ENCODE measurements around the gene DIS3L2. TPM values are rescaled to one million over a fixed set of nuclear protein-coding genes. Genes with fewer than 3 reads are reported as not detected.
"Not testable (repeated sequence)": the region's sequence is repeated elsewhere in the genome, so short reads cannot be mapped to it uniquely, and the experiment has no call there.

DIS3L2 gene
- total RNA-seq, 1 experiment from 2014 or later = 28.5 TPM

DNA sequence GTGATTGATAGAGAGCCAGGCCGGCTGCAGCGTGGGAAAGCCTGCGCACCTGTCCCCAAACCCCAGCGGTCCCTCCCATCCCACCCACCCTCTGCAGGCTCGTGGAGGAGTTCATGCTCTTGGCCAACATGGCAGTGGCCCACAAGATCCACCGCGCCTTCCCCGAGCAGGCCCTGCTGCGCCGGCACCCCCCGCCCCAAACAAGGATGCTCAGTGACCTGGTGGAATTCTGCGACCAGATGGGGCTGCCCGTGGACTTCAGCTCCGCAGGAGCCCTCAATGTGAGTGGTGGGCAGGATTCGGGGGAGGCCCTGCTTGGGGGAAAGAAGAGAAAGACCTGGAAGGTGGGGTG is 368.2 kb downstream of the DIS3L2 start:
- ATAC-seq = no peak
- Mint-ChIP-seq H3K4me1 (peaks cover 3% of the 10 kb centered on the region; the same call in 1 of the 2 replicates), H3K27ac (no peak overlapping the region), H3K4me3 (no peak overlapping the region), H3K9me3 (no peaks in the 10 kb centered on the region), H3K36me3 (no peaks in the 10 kb centered on the region), H3K27me3 (ENCODE audit: low read depth) (no peaks in the 10 kb centered on the region)
- POLR2A ChIA-PET = no interaction called here
- DNase-seq (ENCODE audit: low spot score) = no peak
- TF ChIP-seq TP53 (CRISPR knock-in tag; IDR thresholded peaks at IDR 0.05) = no peak
- no peak for TF ChIP-seq TCF7 (CRISPR knock-in tag; IDR thresholded peaks at IDR 0.05; ENCODE audit: low read depth)
- TF ChIP-seq, protein P1, sequence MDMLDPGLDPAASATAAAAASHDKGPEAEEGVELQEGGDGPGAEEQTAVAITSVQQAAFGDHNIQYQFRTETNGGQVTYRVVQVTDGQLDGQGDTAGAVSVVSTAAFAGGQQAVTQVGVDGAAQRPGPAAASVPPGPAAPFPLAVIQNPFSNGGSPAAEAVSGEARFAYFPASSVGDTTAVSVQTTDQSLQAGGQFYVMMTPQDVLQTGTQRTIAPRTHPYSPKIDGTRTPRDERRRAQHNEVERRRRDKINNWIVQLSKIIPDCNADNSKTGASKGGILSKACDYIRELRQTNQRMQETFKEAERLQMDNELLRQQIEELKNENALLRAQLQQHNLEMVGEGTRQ (CRISPR knock-in tag; IDR thresholded peaks at IDR 0.05) = no peak
- no peak for TF ChIP-seq SMAD3 (CRISPR knock-in tag; IDR thresholded peaks at IDR 0.05; ENCODE audit: borderline replicate concordance)
- TF ChIP-seq JUN (CRISPR knock-in tag; IDR thresholded peaks at IDR 0.05) = no peak
- TF ChIP-seq GTF2I (CRISPR knock-in tag; conservative IDR thresholded peaks at IDR 0.05) = no peak
- no peak for TF ChIP-seq SP1 (CRISPR knock-in tag; conservative IDR thresholded peaks at IDR 0.05)
- TF ChIP-seq, protein P2, sequence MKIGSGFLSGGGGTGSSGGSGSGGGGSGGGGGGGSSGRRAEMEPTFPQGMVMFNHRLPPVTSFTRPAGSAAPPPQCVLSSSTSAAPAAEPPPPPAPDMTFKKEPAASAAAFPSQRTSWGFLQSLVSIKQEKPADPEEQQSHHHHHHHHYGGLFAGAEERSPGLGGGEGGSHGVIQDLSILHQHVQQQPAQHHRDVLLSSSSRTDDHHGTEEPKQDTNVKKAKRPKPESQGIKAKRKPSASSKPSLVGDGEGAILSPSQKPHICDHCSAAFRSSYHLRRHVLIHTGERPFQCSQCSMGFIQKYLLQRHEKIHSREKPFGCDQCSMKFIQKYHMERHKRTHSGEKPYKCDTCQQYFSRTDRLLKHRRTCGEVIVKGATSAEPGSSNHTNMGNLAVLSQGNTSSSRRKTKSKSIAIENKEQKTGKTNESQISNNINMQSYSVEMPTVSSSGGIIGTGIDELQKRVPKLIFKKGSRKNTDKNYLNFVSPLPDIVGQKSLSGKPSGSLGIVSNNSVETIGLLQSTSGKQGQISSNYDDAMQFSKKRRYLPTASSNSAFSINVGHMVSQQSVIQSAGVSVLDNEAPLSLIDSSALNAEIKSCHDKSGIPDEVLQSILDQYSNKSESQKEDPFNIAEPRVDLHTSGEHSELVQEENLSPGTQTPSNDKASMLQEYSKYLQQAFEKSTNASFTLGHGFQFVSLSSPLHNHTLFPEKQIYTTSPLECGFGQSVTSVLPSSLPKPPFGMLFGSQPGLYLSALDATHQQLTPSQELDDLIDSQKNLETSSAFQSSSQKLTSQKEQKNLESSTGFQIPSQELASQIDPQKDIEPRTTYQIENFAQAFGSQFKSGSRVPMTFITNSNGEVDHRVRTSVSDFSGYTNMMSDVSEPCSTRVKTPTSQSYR (CRISPR knock-in tag; IDR thresholded peaks at IDR 0.05) = no peak
- TF ChIP-seq ZNF671 (CRISPR knock-in tag; IDR thresholded peaks at IDR 0.05) = no peak
- TF ChIP-seq E2F1 (CRISPR knock-in tag; IDR thresholded peaks at IDR 0.05) = no peak
- CTCF ChIA-PET = interaction anchor here (0.6 to 1.7 kb wide), 12 partner anchors 9 to 429 kb away, joined by 3 to 10 read pairs (median 4); no protein-coding TSS in a partner anchor

DNA sequence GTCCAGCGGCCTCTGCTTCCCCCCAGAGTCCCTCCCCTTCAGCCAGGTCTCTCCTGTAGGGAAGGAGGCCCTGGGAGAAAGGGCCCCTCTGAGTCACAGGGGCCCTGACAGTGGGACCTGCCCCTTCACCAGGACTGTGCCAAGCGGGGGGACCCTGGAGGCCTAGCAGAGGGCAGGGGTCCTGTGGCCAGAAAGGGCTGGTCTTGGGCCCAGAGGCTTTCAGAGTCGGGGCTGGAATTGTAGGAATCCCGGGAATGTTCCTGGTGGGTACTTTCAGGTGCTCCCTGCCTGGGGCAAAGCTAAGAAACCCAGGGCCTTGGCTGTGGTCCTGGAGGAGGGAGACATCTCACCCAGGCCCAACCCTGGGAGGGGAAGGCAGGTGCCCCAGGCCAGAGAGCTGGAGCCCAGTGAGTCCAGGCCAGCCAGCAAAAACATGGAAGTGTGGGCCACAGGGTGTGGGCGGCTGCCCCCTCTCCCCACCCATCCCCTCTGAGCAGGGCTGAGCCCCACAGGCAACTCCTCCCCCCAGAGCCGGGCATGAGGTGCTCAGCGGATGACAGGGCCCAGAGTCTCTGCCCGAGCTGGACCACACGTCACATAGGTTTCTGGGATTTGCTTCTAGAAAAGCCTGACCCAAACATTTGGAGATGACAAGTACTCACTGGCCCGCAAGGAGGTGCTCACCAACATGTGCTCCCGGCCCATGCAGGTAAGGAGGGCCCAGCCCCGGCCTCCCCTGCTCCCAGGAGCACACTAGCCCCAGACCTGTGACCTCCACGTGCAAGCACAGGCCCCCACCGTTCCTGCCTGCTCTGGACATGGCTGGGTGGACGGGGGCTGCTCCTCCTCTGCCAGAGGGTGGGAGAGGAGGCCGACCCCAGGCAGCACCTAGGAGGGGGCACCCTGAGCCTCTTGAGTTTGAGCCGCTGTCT is 368.8 kb downstream of the DIS3L2 start:
- no peak overlapping the region for H3K27ac Mint-ChIP-seq
- peak; percentile 55 for DNase-seq (ENCODE audit: low spot score)

DNA sequence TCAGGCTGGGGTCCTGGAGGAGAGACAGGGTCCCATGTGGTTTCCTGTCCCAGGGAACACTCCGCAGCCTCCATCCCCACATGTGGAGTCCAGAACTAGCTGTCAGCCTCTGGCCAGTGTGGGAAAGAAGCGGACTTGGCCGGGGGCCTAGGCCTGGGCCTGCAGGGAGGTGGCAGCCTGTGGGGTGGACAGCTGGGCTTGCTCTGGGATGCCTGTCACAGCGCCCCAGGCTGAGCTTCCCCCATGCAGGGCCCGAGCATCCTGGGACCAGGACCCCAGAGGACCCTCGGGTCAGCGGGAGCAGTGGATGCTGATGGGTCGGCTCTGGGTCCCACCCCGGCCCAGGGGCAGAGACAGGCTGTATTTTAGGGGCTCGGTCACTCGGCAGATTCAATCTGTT is 369.5 kb downstream of the DIS3L2 start:
- H3K27me3 Mint-ChIP-seq (ENCODE audit: low read depth); H3K4me3 Mint-ChIP-seq; POLR2A ChIA-PET; ATAC-seq; H3K27ac Mint-ChIP-seq; H3K9me3 Mint-ChIP-seq; H3K4me1 Mint-ChIP-seq; H3K36me3 Mint-ChIP-seq: not testable (repeated sequence)
- DNase-seq (ENCODE audit: low spot score) = peak; percentile 6
- CTCF ChIA-PET = interaction anchor here (0.6 to 1.3 kb wide), 2 partner anchors 33 to 653 kb away, joined by 3 to 8 read pairs; no protein-coding TSS in a partner anchor

More for the DNA sequence above, 368.8 kb downstream of the DIS3L2 start:
- peak; percentile 42 for ATAC-seq
- ChIA-PET POLR2A (no interaction called here), CTCF (interaction anchor here (0.6 to 1.7 kb wide), 11 partner anchors 9 to 652 kb away, joined by 3 to 10 read pairs (median 4); no protein-coding TSS in a partner anchor)
- Mint-ChIP-seq H3K27me3 (ENCODE audit: low read depth) (no peaks in the 10 kb centered on the region), H3K4me3 (no peak overlapping the region), H3K4me1 (peaks cover 3% of the 10 kb centered on the region; the same call in 1 of the 2 replicates), H3K9me3 (no peaks in the 10 kb centered on the region), H3K36me3 (no peaks in the 10 kb centered on the region)
- TF ChIP-seq CTCF (IDR thresholded peaks at IDR 0.05) (no peak), RORB (CRISPR knock-in tag; IDR thresholded peaks at IDR 0.05) (no peak), ZNF219 (CRISPR knock-in tag; IDR thresholded peaks at IDR 0.05; ENCODE audit: borderline replicate concordance) (no peak)
- TF ChIP-seq, protein P3, sequence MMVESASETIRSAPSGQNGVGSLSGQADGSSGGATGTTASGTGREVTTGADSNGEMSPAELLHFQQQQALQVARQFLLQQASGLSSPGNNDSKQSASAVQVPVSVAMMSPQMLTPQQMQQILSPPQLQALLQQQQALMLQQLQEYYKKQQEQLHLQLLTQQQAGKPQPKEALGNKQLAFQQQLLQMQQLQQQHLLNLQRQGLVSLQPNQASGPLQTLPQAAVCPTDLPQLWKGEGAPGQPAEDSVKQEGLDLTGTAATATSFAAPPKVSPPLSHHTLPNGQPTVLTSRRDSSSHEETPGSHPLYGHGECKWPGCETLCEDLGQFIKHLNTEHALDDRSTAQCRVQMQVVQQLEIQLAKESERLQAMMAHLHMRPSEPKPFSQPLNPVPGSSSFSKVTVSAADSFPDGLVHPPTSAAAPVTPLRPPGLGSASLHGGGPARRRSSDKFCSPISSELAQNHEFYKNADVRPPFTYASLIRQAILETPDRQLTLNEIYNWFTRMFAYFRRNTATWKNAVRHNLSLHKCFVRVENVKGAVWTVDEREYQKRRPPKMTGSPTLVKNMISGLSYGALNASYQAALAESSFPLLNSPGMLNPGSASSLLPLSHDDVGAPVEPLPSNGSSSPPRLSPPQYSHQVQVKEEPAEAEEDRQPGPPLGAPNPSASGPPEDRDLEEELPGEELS (CRISPR knock-in tag; IDR thresholded peaks at IDR 0.05) = no peak
- TF ChIP-seq, protein P4, sequence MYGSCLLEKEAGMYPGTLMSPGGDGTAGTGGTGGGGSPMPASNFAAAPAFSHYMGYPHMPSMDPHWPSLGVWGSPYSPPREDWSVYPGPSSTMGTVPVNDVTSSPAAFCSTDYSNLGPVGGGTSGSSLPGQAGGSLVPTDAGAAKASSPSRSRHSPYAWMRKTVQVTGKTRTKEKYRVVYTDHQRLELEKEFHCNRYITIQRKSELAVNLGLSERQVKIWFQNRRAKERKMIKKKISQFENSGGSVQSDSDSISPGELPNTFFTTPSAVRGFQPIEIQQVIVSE (CRISPR knock-in tag; IDR thresholded peaks at IDR 0.05; ENCODE audit: borderline replicate concordance) = no peak

DNA sequence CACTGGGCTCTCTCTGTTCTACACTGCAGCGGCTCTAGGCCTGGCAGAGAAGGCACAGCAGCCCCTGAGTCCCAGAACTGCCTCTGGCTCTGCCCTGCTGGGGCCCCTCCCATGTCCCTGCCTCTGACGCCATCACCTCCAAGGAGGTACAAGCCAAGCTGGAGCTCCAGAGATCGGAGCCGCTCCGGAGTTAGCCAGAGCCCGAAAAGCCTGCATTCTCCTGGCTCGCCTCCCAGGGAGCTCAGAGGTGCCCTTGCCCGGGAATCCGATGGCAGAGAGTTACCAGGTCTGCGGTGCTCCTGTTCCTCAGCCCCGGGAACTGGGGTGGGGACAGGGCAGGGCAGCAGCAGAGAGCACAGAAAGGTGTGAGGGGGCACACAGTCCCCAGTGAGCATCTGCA is 370.1 kb downstream of the DIS3L2 start:
- peak; percentile 1 for DNase-seq (ENCODE audit: low spot score)
- H3K36me3 Mint-ChIP-seq; H3K27me3 Mint-ChIP-seq (ENCODE audit: low read depth); ATAC-seq; H3K4me1 Mint-ChIP-seq; H3K9me3 Mint-ChIP-seq; H3K27ac Mint-ChIP-seq; POLR2A ChIA-PET; CTCF ChIA-PET; H3K4me3 Mint-ChIP-seq: not testable (repeated sequence)

Measured in WTC11 (cell line).